Breast epithelium (tissue), 4 donors: ENCODE data around the gene HLA-DPA1. TPM values are rescaled to one million over a fixed set of nuclear protein-coding genes. Genes with fewer than 3 reads are reported as not detected.
A peak's percentile ranks its signal among the peaks of the same experiment; 100 is the strongest.

Source experiments
- DNase-seq, 2 donors: peaks; one replicate each; pipeline ENCODE4 v3.0.0-alpha.2; 2019; ENCODE audit warnings: low spot score in 2 of 2
- H3K27ac ChIP-seq, 2 donors: fragments of 200-600 bp; sonication (generic) in 1 of 2; one replicate each; pipeline ENCODE4 v1.5.1; 2016 to 2019; ENCODE audit warnings: mild to moderate bottlenecking in 1 of 2
- H3K27me3 ChIP-seq, 2 donors: fragments of 200-600 bp; sonication (generic) in 1 of 2; one replicate each; pipeline versions ENCODE4 v1.5.1 to v1.6.0; 2017 to 2019; ENCODE audit warnings: control low read depth in 1 of 2, mild to moderate bottlenecking in 1 of 2
- H3K36me3 ChIP-seq: fragments of 200-600 bp; one replicate; pipeline ENCODE4 v1.5.1; 2019
- H3K4me1 ChIP-seq, 2 donors: fragments of 200-600 bp; sonication (generic); one replicate each; pipeline ENCODE4 v1.5.1; 2016 to 2019; ENCODE audit warnings: control low read depth in 1 of 2
- H3K4me3 ChIP-seq, 3 donors: fragments of 200-600 bp; sonication (generic); 1 replicate in 2 of 3; 2 replicates in 1 of 3; pipeline ENCODE4 v1.5.1; 2016 to 2019; ENCODE audit warnings: mild to moderate bottlenecking in 3 of 3, moderate library complexity in 2 of 3
- H3K9me3 ChIP-seq, 2 donors: fragments of 200-600 bp; sonication (generic) in 1 of 2; one replicate each; pipeline ENCODE4 v1.5.1; 2016 to 2019; ENCODE audit warnings: control low read depth in 1 of 2
- CTCF ChIP-seq, 3 donors: fragments of 450-650 bp; IDR thresholded peaks; one replicate each; pipeline ENCODE4 v1.5.1; 2016 to 2017; ENCODE audit warnings: antibody characterized with exemption in 3 of 3, mild to moderate bottlenecking in 3 of 3, moderate library complexity in 3 of 3
- POLR2A ChIP-seq: fragments of 450-650 bp; IDR thresholded peaks from one replicate; pipeline ENCODE4 v1.6.1; 2016; ENCODE audit warnings: antibody characterized with exemption, mild to moderate bottlenecking, moderate library complexity
- POLR2AphosphoS5 ChIP-seq, 3 donors: sonication (generic); formaldehyde crosslinking; IDR thresholded peaks; one replicate each; pipeline ENCODE4 v1.6.1; 2017; ENCODE audit warnings: antibody characterized with exemption in 3 of 3
- intact Hi-C: fragments of 100-400 bp; cut with DNase I; formaldehyde crosslinking; loops from one replicate; pipeline ENCODE4 v1.15.1; 2023; ENCODE audit warnings: low total_unique reads
- total RNA-seq, 3 donors: library from RNA; depleted of rRNA; stranded (reverse); fragments of >200 nt; gene quantifications; one replicate each; pipeline ENCODE4 v1.1.0, GENCODE V29; 2016

Gene HLA-DPA1
- total RNA-seq, 3 donors from 2014 or later, result 51.8 to 116 (median 75.4) TPM

- no peak for DNase-seq
- TF ChIP-seq CTCF (IDR thresholded peaks at IDR 0.05) (no peak), POLR2A (no peak), POLR2AphosphoS5 (IDR thresholded peaks at IDR 0.05) (no peak)
- intact Hi-C loops, result no loop called here
- no peaks in the 10 kb centered on the region for H3K27me3 ChIP-seq
- no peak overlapping the region for H3K4me3 ChIP-seq
- no peaks in the 10 kb centered on the region for H3K9me3 ChIP-seq
- H3K27ac ChIP-seq, result no peak overlapping the region
- no peaks in the 10 kb centered on the region for H3K36me3 ChIP-seq
- no peaks in the 10 kb centered on the region for H3K4me1 ChIP-seq
Measured at GRCh38 chr6:33023536-33023935, 49.9 kb downstream of the HLA-DPA1 start.

- Histone ChIP-seq H3K27ac (no peak overlapping the region), H3K9me3 (no peaks in the 10 kb centered on the region), H3K27me3 (no peaks in the 10 kb centered on the region), H3K4me1 (no peaks in the 10 kb centered on the region), H3K36me3 (no peaks in the 10 kb centered on the region), H3K4me3 (no peak overlapping the region)
- TF ChIP-seq CTCF (IDR thresholded peaks at IDR 0.05) (no peak), POLR2AphosphoS5 (IDR thresholded peaks at IDR 0.05) (no peak), POLR2A (no peak)
- intact Hi-C loops, result no loop called here
- DNase-seq, result no peak
Measured at GRCh38 chr6:33021917-33022316, 51.5 kb downstream of the HLA-DPA1 start.

GRCh38 chr6:33019372-33019771 is 54.1 kb downstream of the HLA-DPA1 start:
- intact Hi-C loops, result loop anchor here (10.0 kb wide), 1 partner anchor 65 kb away; no protein-coding TSS in a partner anchor
- H3K4me3 ChIP-seq, result peak overlapping the region in 2 of 3 donors; percentile 3 to 45
- H3K36me3 ChIP-seq, result no peaks in the 10 kb centered on the region
- no peaks in the 10 kb centered on the region for H3K27me3 ChIP-seq
- TF ChIP-seq POLR2A (no peak), POLR2AphosphoS5 (IDR thresholded peaks at IDR 0.05) (no peak), CTCF (IDR thresholded peaks at IDR 0.05) (no peak)
- H3K9me3 ChIP-seq, result no peaks in the 10 kb centered on the region
- DNase-seq, result no peak
- peak overlapping the region; percentile 55 to 77 for H3K27ac ChIP-seq
- H3K4me1 ChIP-seq, result no peaks in the 10 kb centered on the region

GRCh38 chr6:33018904-33019303 is 54.5 kb downstream of the HLA-DPA1 start:
- peak overlapping the region; percentile 55 to 77 for H3K27ac ChIP-seq
- DNase-seq, result peak in 1 of 2 donors; percentile 35
- no peak for TF ChIP-seq CTCF (IDR thresholded peaks at IDR 0.05)
- peak in 2 of 3 donors; percentile 20 to 56 for TF ChIP-seq POLR2AphosphoS5 (IDR thresholded peaks at IDR 0.05)
- no peak for TF ChIP-seq POLR2A

GRCh38 chr6:33018418-33018817 is 55.0 kb downstream of the HLA-DPA1 start:
- no peaks in the 10 kb centered on the region for H3K4me1 ChIP-seq
- intact Hi-C loops, result loop anchor here (10.0 kb wide), 1 partner anchor 66 kb away; no protein-coding TSS in a partner anchor
- H3K27me3 ChIP-seq, result peaks cover 0 to 4% of the 10 kb centered on the region in 2 donors
- peak overlapping the region in 1 of 3 donors; percentile 45 for H3K4me3 ChIP-seq
- peak overlapping the region in 1 of 2 donors; percentile 55 for H3K27ac ChIP-seq
- TF ChIP-seq POLR2AphosphoS5 (IDR thresholded peaks at IDR 0.05) (no peak), CTCF (IDR thresholded peaks at IDR 0.05) (no peak), POLR2A (no peak)
- H3K36me3 ChIP-seq, result no peaks in the 10 kb centered on the region
- H3K9me3 ChIP-seq, result no peaks in the 10 kb centered on the region
- DNase-seq, result no peak

More at GRCh38 chr6:33018904-33019303, 54.5 kb downstream of the HLA-DPA1 start:
- Histone ChIP-seq H3K36me3 (no peaks in the 10 kb centered on the region), H3K9me3 (no peaks in the 10 kb centered on the region), H3K4me1 (no peaks in the 10 kb centered on the region), H3K4me3 (peak overlapping the region; percentile 3 to 45 (median 21)), H3K27me3 (peaks cover 0 to 1% of the 10 kb centered on the region in 2 donors)
- intact Hi-C loops, result loop anchor here (10.0 kb wide), 1 partner anchor 66 kb away; no protein-coding TSS in a partner anchor
